ENCODE data around the gene SCAMP4. TPM values are rescaled to one million over a fixed set of nuclear protein-coding genes. Genes with fewer than 3 reads are reported as not detected.

The SCAMP4 gene
- total and polyA plus RNA-seq, 9 of the 15 experiments (the other 6 are each of a cell fraction or from before 2014, with no cell fraction given): 0.81 to 45.9 (median 12.8) TPM

DNA sequence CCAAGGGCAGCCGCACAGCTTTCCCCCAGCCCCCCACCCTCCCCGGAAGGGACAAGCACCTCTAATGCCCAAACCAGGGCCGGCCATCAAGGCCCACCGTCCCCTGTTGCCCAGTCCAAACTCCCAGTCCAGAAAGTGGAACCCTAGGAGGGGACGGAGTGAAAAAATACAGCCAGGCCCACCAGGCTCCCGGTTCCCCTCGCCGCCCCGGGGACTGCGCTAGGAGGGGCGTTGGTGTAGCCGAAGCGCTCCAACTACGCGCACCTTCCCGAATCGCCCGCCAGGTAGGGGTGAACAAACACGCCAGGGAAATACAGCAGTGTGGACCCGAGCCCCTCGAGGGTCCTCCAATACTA lies 43.2 kb upstream of the SCAMP4 start (continued):
- TF ChIP-seq BRCA1 (IDR thresholded peaks at IDR 0.05) (no peak), BRCA1 (CRISPR knock-in tag; IDR thresholded peaks at IDR 0.05) (no peak), POLR2G (IDR thresholded peaks at IDR 0.05; ENCODE audit: low read depth, low read length) (peak; percentile 39; the same call in 1 of the 2 replicates), TEAD4 (IDR thresholded peaks at IDR 0.05; ENCODE audit: low read length) (no peak), TEAD4 (CRISPR knock-in tag; IDR thresholded peaks at IDR 0.05; ENCODE audit: borderline replicate concordance) (0 out of 2 replicates have a peak, but pooled peaks have one; percentile 63), POLR2A (conservative IDR thresholded peaks at IDR 0.05) (0 out of 2 replicates have a peak, but pooled peaks have one; percentile 35), WHSC1 (IDR thresholded peaks at IDR 0.05; ENCODE audit: low read length) (no peak), RBM17 (IDR thresholded peaks at IDR 0.05; ENCODE audit: borderline replicate concordance, low read depth, low read length) (no peak), NRF1 (conservative IDR thresholded peaks at IDR 0.05 in 1 of 2, IDR thresholded peaks at IDR 0.05 in 1 of 2) (0 out of 4 replicates have a peak, but pooled peaks of 1 of the 2 experiments have one; percentile 35), TAF9B (IDR thresholded peaks at IDR 0.05; ENCODE audit: partially characterized antibody) (no peak), ZNF766 (CRISPR knock-in tag; conservative IDR thresholded peaks at IDR 0.05) (no peak), ZBTB7A (IDR thresholded peaks at IDR 0.05; ENCODE audit: borderline replicate concordance, control insufficient read depth, low read depth, low read length) (peak; percentile 24; the same call in 1 of the 2 replicates)
- TF ChIP-seq, protein P1, sequence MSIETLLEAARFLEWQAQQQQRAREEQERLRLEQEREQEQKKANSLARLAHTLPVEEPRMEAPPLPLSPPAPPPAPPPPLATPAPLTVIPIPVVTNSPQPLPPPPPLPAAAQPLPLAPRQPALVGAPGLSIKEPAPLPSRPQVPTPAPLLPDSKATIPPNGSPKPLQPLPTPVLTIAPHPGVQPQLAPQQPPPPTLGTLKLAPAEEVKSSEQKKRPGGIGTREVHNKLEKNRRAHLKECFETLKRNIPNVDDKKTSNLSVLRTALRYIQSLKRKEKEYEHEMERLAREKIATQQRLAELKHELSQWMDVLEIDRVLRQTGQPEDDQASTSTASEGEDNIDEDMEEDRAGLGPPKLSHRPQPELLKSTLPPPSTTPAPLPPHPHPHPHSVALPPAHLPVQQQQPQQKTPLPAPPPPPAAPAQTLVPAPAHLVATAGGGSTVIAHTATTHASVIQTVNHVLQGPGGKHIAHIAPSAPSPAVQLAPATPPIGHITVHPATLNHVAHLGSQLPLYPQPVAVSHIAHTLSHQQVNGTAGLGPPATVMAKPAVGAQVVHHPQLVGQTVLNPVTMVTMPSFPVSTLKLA (conservative IDR thresholded peaks at IDR 0.05): peak in 1 of 2 experiments; percentile 34; a peak in 1 of 4 replicates
- TF ChIP-seq, protein P2, sequence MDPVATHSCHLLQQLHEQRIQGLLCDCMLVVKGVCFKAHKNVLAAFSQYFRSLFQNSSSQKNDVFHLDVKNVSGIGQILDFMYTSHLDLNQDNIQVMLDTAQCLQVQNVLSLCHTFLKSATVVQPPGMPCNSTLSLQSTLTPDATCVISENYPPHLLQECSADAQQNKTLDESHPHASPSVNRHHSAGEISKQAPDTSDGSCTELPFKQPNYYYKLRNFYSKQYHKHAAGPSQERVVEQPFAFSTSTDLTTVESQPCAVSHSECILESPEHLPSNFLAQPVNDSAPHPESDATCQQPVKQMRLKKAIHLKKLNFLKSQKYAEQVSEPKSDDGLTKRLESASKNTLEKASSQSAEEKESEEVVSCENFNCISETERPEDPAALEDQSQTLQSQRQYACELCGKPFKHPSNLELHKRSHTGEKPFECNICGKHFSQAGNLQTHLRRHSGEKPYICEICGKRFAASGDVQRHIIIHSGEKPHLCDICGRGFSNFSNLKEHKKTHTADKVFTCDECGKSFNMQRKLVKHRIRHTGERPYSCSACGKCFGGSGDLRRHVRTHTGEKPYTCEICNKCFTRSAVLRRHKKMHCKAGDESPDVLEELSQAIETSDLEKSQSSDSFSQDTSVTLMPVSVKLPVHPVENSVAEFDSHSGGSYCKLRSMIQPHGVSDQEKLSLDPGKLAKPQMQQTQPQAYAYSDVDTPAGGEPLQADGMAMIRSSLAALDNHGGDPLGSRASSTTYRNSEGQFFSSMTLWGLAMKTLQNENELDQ (CRISPR knock-in tag; IDR thresholded peaks at IDR 0.05; ENCODE audit: borderline replicate concordance): no peak
- TF ChIP-seq, protein P3, sequence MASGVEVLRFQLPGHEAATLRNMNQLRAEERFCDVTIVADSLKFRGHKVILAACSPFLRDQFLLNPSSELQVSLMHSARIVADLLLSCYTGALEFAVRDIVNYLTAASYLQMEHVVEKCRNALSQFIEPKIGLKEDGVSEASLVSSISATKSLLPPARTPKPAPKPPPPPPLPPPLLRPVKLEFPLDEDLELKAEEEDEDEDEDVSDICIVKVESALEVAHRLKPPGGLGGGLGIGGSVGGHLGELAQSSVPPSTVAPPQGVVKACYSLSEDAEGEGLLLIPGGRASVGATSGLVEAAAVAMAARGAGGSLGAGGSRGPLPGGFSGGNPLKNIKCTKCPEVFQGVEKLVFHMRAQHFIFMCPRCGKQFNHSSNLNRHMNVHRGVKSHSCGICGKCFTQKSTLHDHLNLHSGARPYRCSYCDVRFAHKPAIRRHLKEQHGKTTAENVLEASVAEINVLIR (CRISPR knock-in tag; IDR thresholded peaks at IDR 0.05): no peak

Data from K562 (cell line).